HG03575 (cell line): ENCODE data around the gene BMAL1.
A peak's percentile ranks its signal among the peaks of the same experiment; 100 is the strongest.

Source experiments
- ATAC-seq: cut with Tn5 transposase; IDR thresholded peaks from one replicate; pipeline ENCODE4 v1.9.1; 2021; ENCODE audit not compliant: unreplicated experiment, insufficient number of reproducible peaks, low FRiP score; ENCODE audit errors: extremely low read depth

Gene BMAL1

DNA sequence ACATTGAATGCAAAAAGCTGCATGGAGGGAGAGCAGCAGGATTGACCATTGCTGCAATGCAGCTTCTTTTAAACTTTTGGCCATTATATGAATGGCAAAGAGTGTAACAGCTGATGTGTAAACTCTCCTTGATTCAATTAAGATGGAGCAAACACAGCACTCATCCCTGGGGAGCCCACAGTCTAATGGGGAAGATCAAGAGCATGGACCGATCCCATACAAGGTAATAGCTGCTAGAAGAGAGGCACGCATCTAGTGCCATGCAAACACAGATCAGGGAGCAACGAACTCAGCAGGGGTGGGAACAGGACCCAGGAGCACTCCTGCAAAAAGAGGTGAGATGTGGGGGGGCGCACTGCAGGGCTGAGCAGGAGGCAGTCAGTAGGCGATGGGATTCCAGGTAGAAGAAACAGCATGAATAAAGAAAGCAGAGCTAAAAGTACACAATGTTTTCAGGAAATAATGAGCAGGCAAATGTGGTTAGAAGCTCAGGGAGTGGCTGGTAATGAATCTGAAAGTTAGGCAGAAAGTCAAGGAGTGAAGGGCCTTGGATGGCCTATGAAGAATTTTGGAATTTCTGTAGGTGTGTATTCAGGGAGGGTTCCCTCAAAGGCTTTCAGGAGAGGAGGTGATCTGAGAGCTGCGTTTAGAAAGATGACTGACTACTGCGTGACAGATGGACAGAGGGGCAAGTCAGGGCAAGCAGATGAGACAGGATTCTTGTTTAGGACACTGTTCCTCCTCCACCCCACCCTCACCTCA lies 17.2 kb upstream of the BMAL1 start:
- ATAC-seq: no peak

DNA sequence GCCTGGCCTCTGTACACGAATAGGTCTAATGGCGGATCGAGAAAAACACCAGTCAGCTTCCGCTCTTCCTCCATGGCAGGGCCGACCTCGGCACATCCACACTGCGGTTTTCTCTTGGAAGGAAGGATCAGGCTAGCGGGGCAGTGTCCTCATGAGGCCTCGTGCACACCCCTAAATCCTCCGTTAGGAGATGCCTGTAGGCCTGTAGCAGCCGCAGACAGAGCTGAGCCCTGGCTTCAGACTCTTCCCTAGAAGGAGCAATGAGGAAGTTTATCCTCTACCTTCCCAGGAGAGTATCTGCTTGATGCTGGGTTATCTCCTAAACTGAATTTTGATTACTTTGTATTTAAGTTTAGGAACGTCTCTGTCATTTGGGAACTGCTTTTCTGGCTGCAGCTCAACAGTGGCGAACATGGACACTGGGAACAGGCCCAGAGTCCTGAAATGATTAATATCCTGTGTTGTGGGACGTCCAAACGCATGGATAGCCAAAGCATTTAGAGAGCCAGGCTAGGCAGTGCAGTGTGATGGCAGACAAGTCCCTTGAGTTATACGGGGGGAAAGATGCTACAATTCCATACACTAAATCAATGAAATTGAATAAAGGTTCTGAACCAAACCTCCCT lies 16.5 kb upstream of the BMAL1 start:
- ATAC-seq: no peak

DNA sequence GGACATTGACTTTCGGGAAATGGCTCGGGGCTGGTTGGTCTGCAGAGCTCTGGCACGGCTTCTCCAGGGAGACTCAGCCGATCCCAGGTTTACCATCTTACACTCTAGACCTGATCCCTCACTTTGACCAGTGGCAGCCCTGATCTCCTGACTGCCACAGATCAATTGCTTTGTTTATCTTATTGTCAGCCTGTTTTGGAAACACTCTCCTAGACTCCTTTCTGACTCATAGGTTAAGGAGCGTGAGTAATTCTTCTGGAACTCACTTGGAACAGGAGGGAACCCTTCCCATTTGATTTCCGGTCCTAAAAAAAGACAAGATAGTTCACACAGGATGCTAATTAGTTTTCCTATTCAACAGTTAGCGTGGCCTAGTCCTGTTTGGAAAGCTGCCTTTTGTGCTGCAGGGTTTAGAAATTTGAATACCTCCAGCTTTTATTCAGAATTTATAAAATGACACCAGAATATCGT lies 16.0 kb upstream of the BMAL1 start:
- ATAC-seq: no peak

DNA sequence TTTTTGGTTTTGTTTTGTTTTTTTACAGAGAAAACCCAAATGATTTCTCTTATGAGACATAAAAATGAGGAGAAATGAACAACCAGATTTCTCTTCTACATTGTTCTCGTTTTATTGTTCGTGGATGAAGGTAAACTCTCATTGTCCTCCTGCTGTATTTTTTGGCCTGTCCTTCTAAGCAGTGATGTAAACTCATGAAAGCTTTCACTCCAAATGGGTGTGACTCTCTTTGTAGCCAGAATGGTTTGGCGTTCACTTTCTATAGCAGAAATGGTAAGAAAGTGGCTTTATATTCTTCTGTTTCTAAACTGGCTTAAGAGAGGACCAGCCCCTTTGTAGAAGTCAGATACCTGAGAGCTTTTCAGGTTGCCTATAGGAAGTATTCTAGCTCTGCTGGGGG lies 15.5 kb upstream of the BMAL1 start:
- no peak for ATAC-seq

DNA sequence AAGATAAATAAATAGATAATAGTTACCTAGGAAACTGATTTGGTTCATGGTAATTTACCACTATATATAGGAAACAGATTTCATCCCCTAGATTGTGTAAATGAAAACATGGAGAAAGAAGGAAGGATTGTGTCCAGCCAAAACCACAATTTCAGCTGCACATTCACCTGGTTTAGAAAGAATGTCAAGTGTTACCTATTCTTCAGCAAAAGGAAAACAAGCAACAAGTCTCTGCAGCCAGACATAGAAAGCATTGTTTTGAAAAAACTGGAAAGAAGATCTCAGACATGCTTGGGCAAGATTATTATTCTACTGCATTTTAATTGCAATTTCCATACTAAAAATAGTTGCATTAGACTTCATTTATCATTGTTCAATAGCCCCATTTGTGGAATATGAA lies 8.8 kb upstream of the BMAL1 start:
- no peak for ATAC-seq

DNA sequence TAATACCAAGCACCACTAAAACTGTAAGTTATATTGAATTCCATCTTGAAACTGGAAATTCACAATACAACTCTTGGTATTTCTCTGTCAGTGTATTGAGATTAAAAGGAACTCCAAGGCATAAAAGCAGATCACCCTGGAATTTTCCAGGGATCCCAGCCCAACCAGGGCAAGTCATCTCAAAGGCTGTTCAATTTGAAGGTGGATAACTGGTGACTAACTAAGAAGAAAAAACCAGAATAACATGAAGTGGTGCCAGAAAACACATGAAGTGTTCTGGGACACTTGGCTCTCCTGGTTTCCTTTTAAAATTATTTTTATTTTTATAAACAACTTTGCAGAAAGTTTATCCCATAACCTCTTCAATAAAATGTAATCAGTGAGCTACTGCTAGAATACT lies 7.8 kb upstream of the BMAL1 start:
- ATAC-seq: no peak

DNA sequence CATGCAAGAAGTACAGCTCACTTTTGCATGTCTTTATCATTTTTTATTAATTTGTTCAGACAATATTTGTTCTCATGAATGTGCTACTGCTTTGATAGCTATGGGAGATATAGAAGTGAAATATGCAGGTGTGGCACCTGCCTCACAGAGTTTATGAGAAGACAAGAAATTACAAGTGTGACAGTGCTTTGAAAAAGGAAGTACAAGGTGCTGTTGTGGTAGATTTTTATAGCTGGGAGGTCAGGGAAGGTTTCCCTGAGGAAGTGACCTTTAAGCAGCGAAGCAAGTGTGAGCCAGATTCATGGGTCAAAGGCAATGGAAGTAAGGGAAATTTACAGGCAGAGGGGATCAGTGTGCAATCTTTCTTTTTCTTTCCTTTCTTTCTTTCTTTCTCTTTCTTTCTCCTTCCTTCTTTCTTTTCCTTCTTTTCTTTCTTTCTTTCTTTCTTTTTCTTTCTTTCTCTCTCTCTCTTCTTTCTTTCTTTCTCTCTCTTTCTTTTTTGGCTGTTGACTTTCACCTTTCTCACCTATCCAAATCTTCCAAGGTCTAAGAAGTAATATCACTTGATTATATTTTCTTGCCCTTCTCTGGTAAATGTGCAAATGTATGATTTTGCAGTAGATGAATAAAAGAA lies 6.4 kb upstream of the BMAL1 start:
- no peak for ATAC-seq

DNA sequence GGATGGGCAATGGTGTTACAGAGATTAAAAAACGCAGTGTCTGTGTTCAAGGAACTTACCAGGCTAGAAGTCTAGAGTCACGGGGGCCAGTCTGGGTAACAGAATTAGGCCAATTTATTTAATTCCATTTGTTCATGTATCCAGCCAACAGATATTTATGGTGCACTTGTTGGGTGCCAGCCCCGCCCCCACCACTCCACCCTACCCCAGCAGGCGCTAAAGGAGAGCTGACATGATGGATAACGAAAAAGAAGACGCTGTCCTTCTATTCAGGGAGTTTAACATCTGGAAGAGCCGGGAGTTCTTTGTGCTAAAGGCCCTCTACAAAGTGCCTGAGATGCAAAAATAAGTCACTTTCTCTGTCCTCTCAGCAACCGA lies 1.1 kb upstream of the BMAL1 start:
- no peak for ATAC-seq

DNA sequence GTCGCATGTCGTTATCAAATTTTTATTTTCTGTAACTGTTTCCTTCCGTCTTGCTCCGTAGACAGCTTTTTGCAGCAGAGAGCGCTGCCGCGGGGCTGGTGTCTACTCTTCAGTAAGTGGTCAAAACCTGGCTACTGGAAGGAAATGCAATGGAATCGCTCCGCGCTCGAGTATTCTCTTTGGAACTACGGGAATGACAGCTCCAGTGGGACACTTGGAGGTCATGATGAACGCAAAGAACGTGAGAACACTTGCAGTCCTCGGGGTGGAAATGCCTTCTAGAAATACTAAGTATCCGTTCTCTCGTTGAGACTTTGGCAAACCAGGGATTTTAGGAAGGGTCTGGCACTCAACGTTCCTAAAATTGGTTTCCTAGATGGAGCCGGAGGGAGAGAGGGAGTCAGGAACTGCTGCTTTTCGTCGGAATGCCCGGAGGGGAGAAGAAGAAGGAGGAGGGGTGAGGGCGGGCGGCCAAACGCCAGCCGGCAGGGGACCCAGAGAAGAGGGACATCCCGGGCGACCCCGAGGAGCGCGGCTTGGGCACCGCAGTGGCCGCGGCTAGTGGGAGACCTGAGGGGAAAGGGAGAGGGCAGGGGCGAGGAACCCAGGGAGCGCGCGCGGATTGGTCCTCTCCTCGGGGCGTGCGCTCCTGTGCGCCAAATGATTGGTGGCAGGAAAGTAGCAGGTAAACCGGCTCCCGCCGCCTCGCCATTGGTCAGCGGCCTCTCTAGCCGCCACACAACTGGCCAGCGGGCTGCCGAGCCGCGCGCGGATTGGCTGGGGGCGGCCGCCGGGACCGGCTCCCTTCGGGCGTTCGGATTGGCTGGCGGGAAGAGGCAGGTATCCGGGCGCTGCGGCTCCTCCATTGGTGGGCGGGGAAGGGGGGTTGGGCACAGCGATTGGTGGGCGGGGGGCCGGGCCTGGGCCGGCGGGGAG lies 490 bp upstream of the BMAL1 start:
- peak; percentile 74 for ATAC-seq

DNA sequence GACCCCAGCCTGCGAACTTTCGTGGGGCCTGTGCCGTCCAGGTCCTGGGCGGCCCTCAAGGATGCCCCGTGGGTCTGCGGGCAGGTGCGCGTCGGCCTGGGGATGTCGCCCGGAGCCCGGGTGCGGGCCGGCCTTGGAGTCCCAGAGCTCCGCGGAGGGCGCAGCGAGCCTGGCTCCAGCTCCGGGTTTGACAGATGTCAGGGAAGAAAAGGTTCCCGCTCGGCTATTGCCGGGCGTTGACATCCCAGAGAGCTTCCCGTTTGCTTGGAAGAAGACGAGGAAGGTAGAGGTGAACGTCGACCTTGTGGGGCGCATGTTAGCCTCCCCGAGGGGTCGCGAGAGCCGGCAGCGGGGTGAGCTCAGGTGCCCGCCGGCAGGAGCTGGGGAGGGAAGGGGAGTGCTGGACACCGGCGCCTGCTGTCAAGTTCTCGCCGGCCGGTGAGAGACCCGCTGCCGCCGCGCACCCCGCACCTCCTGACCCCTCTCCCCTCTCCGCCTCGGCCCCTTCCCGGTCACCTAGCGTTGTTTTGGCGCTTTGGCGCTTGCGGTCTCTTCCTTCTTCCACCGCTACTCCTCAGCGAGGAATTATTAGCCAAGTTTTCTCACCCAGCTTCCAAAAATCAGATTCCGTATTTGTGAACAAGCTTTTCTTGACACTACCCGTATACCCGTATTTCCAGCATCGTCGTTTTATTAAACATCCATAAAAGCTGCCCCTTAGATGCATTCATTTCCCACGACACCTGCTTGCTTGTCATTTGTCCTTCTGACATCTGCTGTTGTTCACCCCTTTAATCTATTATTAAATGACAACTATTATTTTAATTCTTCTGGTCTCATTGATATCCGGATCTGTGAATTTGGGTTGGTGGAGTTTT lies 1.3 kb downstream of the BMAL1 start:
- ATAC-seq: no peak

DNA sequence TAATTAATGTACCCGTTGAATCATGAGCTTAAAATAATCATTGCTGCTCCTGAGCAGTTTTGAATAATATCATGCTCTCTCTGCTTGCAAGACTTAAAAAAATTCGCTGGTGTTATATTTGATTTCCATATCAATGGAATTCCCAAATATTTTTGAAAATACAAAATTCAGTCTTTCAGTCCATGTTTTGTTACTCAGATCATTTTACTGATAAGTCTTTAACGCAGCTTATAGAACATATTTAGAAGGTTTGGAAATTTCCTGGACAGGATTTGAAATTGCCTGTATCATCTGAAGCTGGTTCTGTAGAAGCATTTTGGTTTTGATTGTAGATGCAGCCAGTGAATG lies 1.9 kb downstream of the BMAL1 start:
- ATAC-seq: no peak

DNA sequence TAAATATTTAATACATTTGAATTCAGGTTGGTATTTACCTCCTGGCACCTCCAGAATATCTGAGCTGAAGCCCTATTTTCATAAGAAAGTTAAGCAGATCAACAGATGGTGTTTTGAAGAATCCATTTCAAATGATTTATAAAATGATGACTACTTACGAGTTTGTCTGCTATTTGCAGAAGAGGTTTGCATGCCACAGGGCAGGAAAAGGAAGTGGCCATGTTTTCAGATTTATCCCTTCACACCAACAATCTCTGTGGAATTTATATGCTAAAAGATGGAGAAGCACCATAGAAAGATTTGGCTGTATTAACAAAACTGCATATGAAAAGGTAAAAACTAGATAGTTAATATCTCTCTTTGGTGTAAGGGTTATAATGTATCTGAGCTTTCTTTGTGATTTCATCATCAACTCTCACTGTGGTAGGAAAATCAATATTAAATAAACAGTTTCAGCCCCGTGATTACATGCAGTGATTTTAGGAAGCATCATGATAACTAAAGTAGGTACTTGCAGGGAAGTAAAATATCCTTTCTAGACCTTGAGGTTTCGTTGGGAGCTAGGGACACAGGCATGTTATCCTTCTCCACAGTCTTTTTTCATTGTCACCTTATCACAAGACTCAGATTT lies 2.6 kb downstream of the BMAL1 start:
- no peak for ATAC-seq

DNA sequence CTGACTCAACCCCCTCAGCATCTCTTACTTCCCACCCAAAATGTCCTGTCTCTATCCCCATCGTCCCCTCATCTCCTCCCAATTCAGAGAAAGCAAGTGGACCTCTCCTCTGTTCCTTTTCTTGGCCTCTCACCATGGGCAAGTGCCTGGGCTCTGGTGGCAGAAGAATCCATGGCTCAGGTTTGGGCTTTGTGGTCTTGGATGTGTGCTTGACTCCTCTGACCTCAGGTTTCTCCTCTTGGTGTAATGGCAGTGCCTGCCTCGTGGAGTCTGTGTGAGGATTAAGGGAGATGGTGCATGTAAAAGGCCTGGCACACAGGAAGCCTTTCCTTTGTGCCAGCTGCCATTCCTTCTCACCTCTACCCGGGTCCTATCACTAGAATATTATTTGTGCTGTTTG lies 3.2 kb downstream of the BMAL1 start:
- ATAC-seq: no peak

DNA sequence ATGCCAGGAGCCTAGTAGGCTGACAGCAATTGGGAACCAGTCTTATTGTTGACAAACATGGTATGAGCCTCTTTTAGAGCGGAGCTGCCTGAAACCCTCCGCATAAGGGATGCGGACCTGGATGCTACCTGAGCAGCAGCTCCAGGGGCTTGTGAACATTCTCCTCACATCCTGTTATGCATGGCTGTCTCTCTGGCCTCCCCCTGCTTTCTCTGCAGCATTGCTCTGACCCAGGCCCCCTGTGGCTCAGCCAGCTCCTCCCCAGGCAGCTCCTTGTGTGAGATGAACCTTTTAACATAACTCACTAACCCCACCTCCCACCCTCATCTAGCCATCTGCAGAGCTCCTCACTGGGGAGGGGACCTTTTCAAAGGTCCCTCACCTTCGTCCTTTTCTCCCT lies 6.0 kb downstream of the BMAL1 start:
- ATAC-seq: no peak

DNA sequence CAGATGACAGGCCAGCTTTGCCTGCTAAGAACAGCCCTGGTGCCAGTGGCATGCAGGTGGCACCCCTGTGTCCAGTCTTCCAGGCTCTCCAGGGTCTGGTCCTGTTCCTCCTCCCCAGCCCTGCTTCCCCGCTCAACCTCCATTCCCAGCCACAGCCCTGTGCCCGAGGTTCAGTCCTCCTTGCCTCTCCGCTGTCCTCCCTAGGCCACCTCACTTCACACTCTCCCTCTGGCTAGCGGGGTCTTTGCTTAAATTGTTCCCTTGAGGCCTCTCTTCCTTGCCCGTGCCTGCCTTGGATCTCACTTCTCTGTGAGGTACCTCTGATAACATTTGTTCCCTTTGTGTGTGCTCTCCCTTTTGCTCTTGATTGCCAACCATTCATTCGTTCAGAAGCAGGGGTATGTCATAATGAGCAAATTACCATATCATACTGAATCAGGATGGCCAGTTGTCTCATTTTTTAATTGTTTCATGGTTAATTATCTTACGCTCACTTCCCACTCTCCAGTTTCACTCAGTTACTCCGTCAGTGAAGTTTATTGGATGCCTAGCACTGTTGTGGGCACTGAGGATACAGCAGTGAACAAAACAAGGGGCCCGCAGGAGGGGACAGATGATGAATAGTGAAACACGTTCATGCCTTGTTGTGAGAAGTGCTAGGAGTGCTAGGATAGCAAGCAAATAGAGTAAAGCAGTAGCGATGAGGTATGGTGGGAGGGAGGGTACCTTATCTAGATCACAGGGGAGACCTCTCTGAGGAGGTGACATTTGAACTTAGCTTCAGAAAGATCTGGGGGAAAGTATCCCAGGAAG lies 7.4 kb downstream of the BMAL1 start:
- no peak for ATAC-seq

DNA sequence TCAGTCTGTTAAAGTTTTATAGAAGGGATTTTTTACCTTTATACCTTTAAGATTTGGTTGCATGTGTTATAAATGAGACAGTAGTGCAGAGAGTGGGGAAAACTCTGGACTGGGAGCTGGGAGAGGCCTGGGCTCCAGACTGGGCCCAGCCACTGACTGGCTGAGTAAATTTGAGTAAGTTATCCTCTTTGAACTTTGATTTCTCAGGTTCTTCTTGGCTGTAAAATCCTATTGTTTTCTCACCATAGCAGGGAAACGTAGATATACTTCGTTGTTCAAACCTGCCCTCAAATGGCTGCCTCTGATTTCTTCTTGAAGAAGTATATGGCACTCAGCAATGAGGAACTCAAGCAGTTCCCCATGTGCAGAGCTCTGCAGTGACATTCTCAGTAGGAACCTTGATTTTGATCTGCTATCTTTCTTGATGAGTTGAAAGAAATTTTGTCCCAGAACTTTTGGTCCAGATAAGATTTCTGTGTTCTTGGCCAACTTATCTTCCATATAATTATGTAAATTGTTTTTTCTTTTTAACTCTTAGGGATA lies 8.8 kb downstream of the BMAL1 start:
- ATAC-seq: no peak

DNA sequence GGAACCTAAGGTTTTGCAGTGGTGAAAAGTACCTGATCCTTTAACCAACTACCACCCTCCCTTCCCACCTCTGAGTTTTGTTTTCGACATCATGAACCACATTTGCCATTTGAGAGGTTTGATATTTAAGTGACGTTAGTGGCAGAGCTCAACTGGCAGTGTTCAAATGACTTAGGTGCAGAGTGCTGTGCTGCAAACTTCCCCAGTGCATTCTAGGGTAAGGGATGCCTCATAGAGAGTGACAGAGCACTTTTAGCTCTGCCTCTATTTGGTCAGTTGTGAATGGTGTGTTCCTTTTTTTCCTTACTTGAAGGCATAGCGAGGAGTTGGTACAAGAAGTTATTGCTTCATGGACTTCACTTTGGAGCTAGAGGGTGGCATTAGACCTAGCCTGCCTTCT lies 9.4 kb downstream of the BMAL1 start:
- no peak for ATAC-seq
